Measurements from ENCODE around the gene ARF1. TPM values are rescaled to one million over a fixed set of nuclear protein-coding genes. Genes with fewer than 3 reads are reported as not detected.

ARF1 gene
- total and polyA plus RNA-seq, 2 of the 13 experiments (the other 11 are each of a cell fraction or from before 2014, with no cell fraction given), result 186 to 327 TPM

DNA sequence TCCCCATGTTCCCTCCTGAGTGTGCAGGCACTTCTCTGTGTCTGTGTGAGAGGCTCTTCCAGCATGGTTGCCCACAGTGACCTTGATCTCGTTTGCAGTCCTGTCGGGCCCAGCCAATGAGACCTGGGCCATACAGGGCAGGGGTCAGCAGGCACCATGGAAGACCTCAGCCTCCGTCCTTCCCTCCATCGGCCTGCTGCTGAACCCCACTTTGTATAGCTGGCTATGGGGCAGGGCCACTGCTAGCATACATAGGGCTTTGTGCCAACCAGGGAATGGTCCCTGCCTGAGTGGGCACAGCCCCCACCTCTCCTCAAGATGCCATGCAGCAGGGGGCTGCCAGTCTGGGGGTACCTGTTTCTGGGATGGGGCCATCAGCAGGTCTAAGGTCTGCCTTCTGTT is 16.8 kb downstream of the ARF1 start (continued):
- TF ChIP-seq RXRB (CRISPR knock-in tag; IDR thresholded peaks at IDR 0.05; ENCODE audit: borderline replicate concordance) (no peak), JUNB (CRISPR knock-in tag; IDR thresholded peaks at IDR 0.05; ENCODE audit: borderline replicate concordance) (no peak)

DNA sequence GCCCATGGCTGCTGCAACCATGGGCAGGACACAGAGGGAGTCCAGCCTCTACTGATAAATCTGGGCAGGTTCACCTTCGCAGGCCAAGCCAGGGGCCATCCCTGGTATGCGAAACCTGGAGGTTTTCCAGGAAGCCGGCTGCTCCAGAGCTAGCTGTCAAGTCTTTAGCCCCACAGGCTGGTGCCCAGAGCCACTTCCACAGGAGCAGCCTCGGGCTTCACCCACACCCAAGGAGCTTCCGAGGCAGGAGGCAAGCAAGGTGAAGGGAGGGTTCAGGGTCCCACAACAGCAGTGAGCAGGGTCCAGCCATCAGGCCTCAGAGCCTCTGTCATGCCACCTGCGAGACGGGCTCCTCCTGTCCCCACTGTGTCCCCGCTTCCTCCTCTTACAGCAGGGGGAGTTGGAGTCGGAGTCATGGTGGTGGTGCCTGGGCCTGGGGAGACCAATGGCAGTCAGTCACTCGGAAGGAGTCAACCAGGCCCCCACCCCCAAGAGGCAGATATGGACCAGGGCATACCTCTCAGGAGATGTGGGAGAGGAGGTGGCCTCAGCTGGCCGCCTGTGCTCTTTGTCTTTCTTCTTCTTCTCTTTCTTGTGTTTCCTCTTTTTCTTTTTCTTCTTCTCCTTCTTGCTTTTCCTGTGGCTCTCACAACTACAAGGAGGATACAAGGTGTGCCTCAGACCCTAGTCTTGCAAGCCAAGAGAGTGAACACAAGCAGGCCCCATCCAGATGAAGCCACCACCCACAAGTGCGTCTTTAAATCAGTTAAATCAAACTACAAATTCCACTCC is 18.5 kb downstream of the ARF1 start:
- TSS peak; percentile 50 for BruUV-seq (replicated peaks)
- H3K4me2 ChIP-seq (ENCODE audit: low read depth, low read length), result peak overlapping the region; percentile 69; the same call in 1 of the 2 replicates
- H3K79me2 ChIP-seq (ENCODE audit: insufficient read depth, low read length), result peaks cover 36% of the 10 kb centered on the region
- FAIRE-seq (no peak), ATAC-seq (no peak), DNase-seq (ENCODE audit: low spot score) (no peak)
- no peak overlapping the region for H3K9ac ChIP-seq (ENCODE audit: insufficient read depth, low read depth, low read length)
- POLR2A ChIA-PET, result interaction anchor here (0.7 to 1.6 kb wide), 3 partner anchors 8 to 19 kb away, joined by 3 to 5 read pairs (median 3); partner anchors contain the start of genes ARF1 and MRPL55
- H3K9me3 ChIP-seq (ENCODE audit: low read length), result no peaks in the 10 kb centered on the region
- H4K20me1 ChIP-seq (ENCODE audit: insufficient read depth, low read length), result peaks cover 47% of the 10 kb centered on the region
- H3K36me3 ChIP-seq (replicated peaks in 1 of 2; ENCODE audit: control insufficient read depth in 1 of 2, insufficient read depth in 2 of 2, low read length in 2 of 2), result peaks cover 14 to 32% of the 10 kb centered on the region in 2 experiments; a peak in 4 of 5 replicates
- intact Hi-C loops (cut with micrococcal nuclease; ENCODE audit: unreplicated experiment) (no loop called here), in situ Hi-C loops (cut with HindIII; ENCODE audit: extremely low pct_ligation_motif_present, low pct_unique_long_range_greater_than_20kb) (no loop called here)
- CTCF ChIA-PET (ENCODE audit: low intra/inter-chr PET ratio, low total read pairs), result no interaction called here
- no peak overlapping the region for H2AFZ ChIP-seq (ENCODE audit: low read length)
- TF ChIP-seq SALL2 (CRISPR knock-in tag; IDR thresholded peaks at IDR 0.05), result 0 out of 2 replicates have a peak, but pooled peaks have one; percentile 26
- no peak for TF ChIP-seq NONO (IDR thresholded peaks at IDR 0.05)
- 0 out of 2 replicates have a peak, but pooled peaks have one; percentile 10 for TF ChIP-seq NONO (CRISPR knock-in tag; conservative IDR thresholded peaks at IDR 0.05)
- no peak for TF ChIP-seq ZNF816 (CRISPR knock-in tag; IDR thresholded peaks at IDR 0.05; ENCODE audit: borderline replicate concordance)
- no peak for TF ChIP-seq IRF2 (CRISPR knock-in tag; IDR thresholded peaks at IDR 0.05)
- no peak for TF ChIP-seq ZNF557 (CRISPR knock-in tag; IDR thresholded peaks at IDR 0.05)
- TF ChIP-seq, protein P1, sequence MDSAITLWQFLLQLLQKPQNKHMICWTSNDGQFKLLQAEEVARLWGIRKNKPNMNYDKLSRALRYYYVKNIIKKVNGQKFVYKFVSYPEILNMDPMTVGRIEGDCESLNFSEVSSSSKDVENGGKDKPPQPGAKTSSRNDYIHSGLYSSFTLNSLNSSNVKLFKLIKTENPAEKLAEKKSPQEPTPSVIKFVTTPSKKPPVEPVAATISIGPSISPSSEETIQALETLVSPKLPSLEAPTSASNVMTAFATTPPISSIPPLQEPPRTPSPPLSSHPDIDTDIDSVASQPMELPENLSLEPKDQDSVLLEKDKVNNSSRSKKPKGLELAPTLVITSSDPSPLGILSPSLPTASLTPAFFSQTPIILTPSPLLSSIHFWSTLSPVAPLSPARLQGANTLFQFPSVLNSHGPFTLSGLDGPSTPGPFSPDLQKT (CRISPR knock-in tag; IDR thresholded peaks at IDR 0.05; ENCODE audit: borderline replicate concordance), result no peak
- TF ChIP-seq SOX6 (IDR thresholded peaks at IDR 0.05), result no peak
- no peak for TF ChIP-seq SOX6 (CRISPR knock-in tag; IDR thresholded peaks at IDR 0.05)
- TF ChIP-seq AGO2 (optimal IDR thresholded peaks at IDR 0.05; ENCODE audit: low read depth, low read length), result peak; percentile 85
- TF ChIP-seq NFKBIZ (CRISPR knock-in tag; IDR thresholded peaks at IDR 0.05), result no peak
- TF ChIP-seq KLF13 (CRISPR knock-in tag; IDR thresholded peaks at IDR 0.05), result no peak
- 0 out of 2 replicates have a peak, but pooled peaks have one; percentile 42 for TF ChIP-seq HNRNPL (IDR thresholded peaks at IDR 0.05; ENCODE audit: low read depth, low read length)
- TF ChIP-seq AGO1 (IDR thresholded peaks at IDR 0.05; ENCODE audit: low read depth, low read length, poor library complexity, severe bottlenecking), result peak; percentile 66
- TF ChIP-seq RBM22 (optimal IDR thresholded peaks at IDR 0.05; ENCODE audit: low read length), result peak; percentile 95
- TF ChIP-seq SNAPC2 (CRISPR knock-in tag; IDR thresholded peaks at IDR 0.05), result no peak
- no peaks in the 10 kb centered on the region; a peak in 1 of 5 replicates for H3K27me3 ChIP-seq (ENCODE audit: control insufficient read depth in 1 of 2, insufficient read depth in 2 of 2, low read length in 2 of 2)
- H3K4me1 ChIP-seq (ENCODE audit: insufficient read depth, low read length), result peaks cover 28% of the 10 kb centered on the region
- peak overlapping the region in 1 of 3 experiments; percentile 82; a peak in 2 of 6 replicates for H3K4me3 ChIP-seq (replicated peaks in 1 of 3; ENCODE audit: insufficient read depth in 1 of 3, low read depth in 2 of 3, low read length in 3 of 3)
- H3K27ac ChIP-seq (ENCODE audit: extremely low read length, insufficient read depth, low read length), result no peak overlapping the region
- WGBS (ENCODE audit: low lambda C conversion rate), result 82% methylated on average over 6 of the region's 12 CpGs
